Vagina (tissue), 2 donors: ENCODE measurements around the gene ROCK2. TPM values are rescaled to one million over a fixed set of nuclear protein-coding genes. Genes with fewer than 3 reads are reported as not detected.

ENCODE experiments used
- DNase-seq, 2 donors: peaks; one replicate each; pipeline ENCODE4 v3.0.0-alpha.2; 2017; ENCODE audit errors: extremely low spot score in 2 of 2
- H3K27ac ChIP-seq: fragments of 200-600 bp; sonication (generic); one replicate; pipeline ENCODE4 v1.5.1; 2019
- H3K27me3 ChIP-seq: fragments of 200-600 bp; sonication (generic); one replicate; pipeline ENCODE4 v1.5.1; 2019
- H3K36me3 ChIP-seq, 2 donors: fragments of 200-600 bp; sonication (generic); one replicate each; pipeline ENCODE4 v1.5.1; 2017 to 2019
- H3K4me1 ChIP-seq: fragments of 200-600 bp; sonication (generic); one replicate; pipeline ENCODE4 v1.5.1; 2019
- H3K4me3 ChIP-seq, 2 donors: fragments of 200-600 bp; sonication (generic); 1 replicate in 1 of 2; 2 replicates in 1 of 2; pipeline ENCODE4 v1.5.1; 2016 to 2019
- H3K9me3 ChIP-seq: fragments of 200-600 bp; sonication (generic); one replicate; pipeline ENCODE4 v1.5.1; 2019
- CTCF ChIP-seq, 3 experiments: fragments of 450-650 bp in 2 of 3; fragments of 200-600 bp in 1 of 3; sonication (generic) in 1 of 3; IDR thresholded peaks; one replicate each; pipeline ENCODE4 v1.5.1; 2017 to 2019; ENCODE audit warnings: antibody characterized with exemption in 3 of 3, mild to moderate bottlenecking in 2 of 3, moderate library complexity in 2 of 3
- POLR2A ChIP-seq, 2 donors: fragments of 450-650 bp; IDR thresholded peaks; one replicate each; pipeline ENCODE4 v1.6.1; 2017; ENCODE audit warnings: antibody characterized with exemption in 2 of 2, mild to moderate bottlenecking in 2 of 2, moderate library complexity in 2 of 2
- POLR2AphosphoS5 ChIP-seq, 2 donors: sonication (generic); formaldehyde crosslinking; IDR thresholded peaks; one replicate each; pipeline ENCODE4 v1.9.0; 2017; ENCODE audit warnings: antibody characterized with exemption in 2 of 2, mild to moderate bottlenecking in 2 of 2, low read depth in 1 of 2; ENCODE audit not compliant: insufficient read depth in 1 of 2
- intact Hi-C: fragments of 100-400 bp; cut with DNase I; formaldehyde crosslinking; loops from one replicate; pipeline ENCODE4 v1.15.1; 2023
- total RNA-seq: library from RNA; depleted of rRNA; stranded (reverse); fragments of >200 nt; gene quantifications from one replicate; pipeline ENCODE4 v1.2.3, GENCODE V29; 2016

The ROCK2 gene
- total RNA-seq, 1 donor from 2014 or later: 49.4 TPM

GRCh38 chr2:11312770-11313471, 31.5 kb downstream of the ROCK2 start:
- intact Hi-C loops: no loop called here
- no peak for TF ChIP-seq CTCF (IDR thresholded peaks at IDR 0.05)
- TF ChIP-seq POLR2A (IDR thresholded peaks at IDR 0.05): no peak
- no peak for TF ChIP-seq POLR2AphosphoS5 (IDR thresholded peaks at IDR 0.05; ENCODE audit: insufficient read depth in 1 of 2, low read depth in 1 of 2)
- Histone ChIP-seq H3K27me3 (no peaks in the 10 kb centered on the region), H3K36me3 (no peaks in the 10 kb centered on the region), H3K4me3 (no peak overlapping the region), H3K4me1 (peaks cover 32% of the 10 kb centered on the region), H3K9me3 (no peaks in the 10 kb centered on the region), H3K27ac (no peak overlapping the region)
- no peak for DNase-seq

GRCh38 chr2:11311543-11311942, 32.9 kb downstream of the ROCK2 start:
- DNase-seq: no peak
- no peak overlapping the region for H3K4me3 ChIP-seq
- H3K4me1 ChIP-seq: peaks cover 29% of the 10 kb centered on the region
- no peak overlapping the region for H3K27ac ChIP-seq
- H3K36me3 ChIP-seq: no peaks in the 10 kb centered on the region
- intact Hi-C loops: no loop called here
- TF ChIP-seq CTCF (IDR thresholded peaks at IDR 0.05) (no peak), POLR2AphosphoS5 (IDR thresholded peaks at IDR 0.05; ENCODE audit: insufficient read depth in 1 of 2, low read depth in 1 of 2) (no peak), POLR2A (IDR thresholded peaks at IDR 0.05) (no peak)
- no peaks in the 10 kb centered on the region for H3K9me3 ChIP-seq
- H3K27me3 ChIP-seq: no peaks in the 10 kb centered on the region

- DNase-seq: no peak
- no peaks in the 10 kb centered on the region for H3K27me3 ChIP-seq
- no peaks in the 10 kb centered on the region for H3K9me3 ChIP-seq
- intact Hi-C loops: no loop called here
- TF ChIP-seq POLR2AphosphoS5 (IDR thresholded peaks at IDR 0.05; ENCODE audit: insufficient read depth in 1 of 2, low read depth in 1 of 2) (no peak), CTCF (IDR thresholded peaks at IDR 0.05) (no peak), POLR2A (IDR thresholded peaks at IDR 0.05) (no peak)
- peaks cover 31% of the 10 kb centered on the region for H3K4me1 ChIP-seq
- H3K4me3 ChIP-seq: no peak overlapping the region
- H3K36me3 ChIP-seq: no peaks in the 10 kb centered on the region
- H3K27ac ChIP-seq: no peak overlapping the region
Measured at GRCh38 chr2:11310212-11310611, 34.2 kb downstream of the ROCK2 start.

GRCh38 chr2:11309706-11310105, 34.7 kb downstream of the ROCK2 start:
- Histone ChIP-seq H3K4me1 (peaks cover 36% of the 10 kb centered on the region), H3K4me3 (no peak overlapping the region), H3K27me3 (no peaks in the 10 kb centered on the region), H3K27ac (no peak overlapping the region), H3K36me3 (no peaks in the 10 kb centered on the region), H3K9me3 (no peaks in the 10 kb centered on the region)
- intact Hi-C loops: no loop called here
- TF ChIP-seq POLR2A (IDR thresholded peaks at IDR 0.05): no peak
- TF ChIP-seq CTCF (IDR thresholded peaks at IDR 0.05): no peak
- TF ChIP-seq POLR2AphosphoS5 (IDR thresholded peaks at IDR 0.05; ENCODE audit: insufficient read depth in 1 of 2, low read depth in 1 of 2): no peak
- no peak for DNase-seq

GRCh38 chr2:11307764-11308415, 36.5 kb downstream of the ROCK2 start:
- no peaks in the 10 kb centered on the region for H3K9me3 ChIP-seq
- intact Hi-C loops: no loop called here
- H3K4me1 ChIP-seq: peaks cover 54% of the 10 kb centered on the region
- no peak overlapping the region for H3K4me3 ChIP-seq
- H3K36me3 ChIP-seq: no peaks in the 10 kb centered on the region
- no peaks in the 10 kb centered on the region for H3K27me3 ChIP-seq
- no peak for DNase-seq
- TF ChIP-seq POLR2AphosphoS5 (IDR thresholded peaks at IDR 0.05; ENCODE audit: insufficient read depth in 1 of 2, low read depth in 1 of 2) (no peak), POLR2A (IDR thresholded peaks at IDR 0.05) (no peak), CTCF (IDR thresholded peaks at IDR 0.05) (no peak)
- H3K27ac ChIP-seq: no peak overlapping the region
